ENCODE data around the gene ABHD8. TPM values are rescaled to one million over a fixed set of nuclear protein-coding genes. Genes with fewer than 3 reads are reported as not detected.
A peak's percentile ranks its signal among the peaks of the same experiment; 100 is the strongest.

Gene ABHD8
- total RNA-seq, 4 donors from 2014 or later = 2.1 to 14.1 (median 5.6) TPM

- no peak overlapping the region for H3K4me3 ChIP-seq
- H3K4me1 ChIP-seq = peaks cover 6 to 13% (median 9%) of the 10 kb centered on the region in 4 donors
- no peak for DNase-seq
- H3K9me3 ChIP-seq = no peaks in the 10 kb centered on the region
- no peaks in the 10 kb centered on the region for H3K36me3 ChIP-seq
- no peak overlapping the region for H3K27ac ChIP-seq
- TF ChIP-seq CTCF (IDR thresholded peaks at IDR 0.05) = no peak
- no peak for TF ChIP-seq POLR2A (IDR thresholded peaks at IDR 0.05)
- H3K27me3 ChIP-seq = peaks cover 0 to 8% of the 10 kb centered on the region in 2 donors
Measured at GRCh38 chr19:17286752-17287151, 16.5 kb downstream of the ABHD8 start.

- no peaks in the 10 kb centered on the region for H3K36me3 ChIP-seq
- no peak for DNase-seq
- H3K9me3 ChIP-seq = no peaks in the 10 kb centered on the region
- no peak for TF ChIP-seq CTCF (IDR thresholded peaks at IDR 0.05)
- TF ChIP-seq POLR2A (IDR thresholded peaks at IDR 0.05) = no peak
- H3K27me3 ChIP-seq = peaks cover 0 to 9% of the 10 kb centered on the region in 2 donors
- H3K27ac ChIP-seq = no peak overlapping the region
- H3K4me3 ChIP-seq = no peak overlapping the region
- H3K4me1 ChIP-seq = peaks cover 7 to 18% (median 12%) of the 10 kb centered on the region in 4 donors
Measured at GRCh38 chr19:17286263-17286662, 17.0 kb downstream of the ABHD8 start.

- Histone ChIP-seq H3K4me1 (peaks cover 7 to 19% (median 13%) of the 10 kb centered on the region in 4 donors), H3K36me3 (no peaks in the 10 kb centered on the region), H3K27me3 (peaks cover 0 to 9% of the 10 kb centered on the region in 2 donors), H3K9me3 (no peaks in the 10 kb centered on the region), H3K4me3 (no peak overlapping the region), H3K27ac (no peak overlapping the region)
- TF ChIP-seq POLR2A (IDR thresholded peaks at IDR 0.05) = no peak
- no peak for TF ChIP-seq CTCF (IDR thresholded peaks at IDR 0.05)
- DNase-seq = no peak
Measured at GRCh38 chr19:17285415-17286135, 17.6 kb downstream of the ABHD8 start.

GRCh38 chr19:17283504-17283996, 19.7 kb downstream of the ABHD8 start:
- Histone ChIP-seq H3K4me1 (peaks cover 7 to 19% (median 13%) of the 10 kb centered on the region in 4 donors), H3K4me3 (no peak overlapping the region), H3K27me3 (peaks cover 0 to 9% of the 10 kb centered on the region in 2 donors), H3K9me3 (no peaks in the 10 kb centered on the region), H3K36me3 (peaks cover 0 to 7% (median 0%) of the 10 kb centered on the region in 3 donors), H3K27ac (no peak overlapping the region)
- TF ChIP-seq POLR2A (IDR thresholded peaks at IDR 0.05) = no peak
- no peak for TF ChIP-seq CTCF (IDR thresholded peaks at IDR 0.05)
- DNase-seq = no peak

GRCh38 chr19:17282488-17283125, 20.6 kb downstream of the ABHD8 start:
- H3K4me1 ChIP-seq = peaks cover 7 to 19% (median 13%) of the 10 kb centered on the region in 4 donors
- no peaks in the 10 kb centered on the region for H3K9me3 ChIP-seq
- TF ChIP-seq POLR2A (IDR thresholded peaks at IDR 0.05) (no peak), CTCF (IDR thresholded peaks at IDR 0.05) (peak; percentile 89 to 97 (median 96))
- H3K4me3 ChIP-seq = peak overlapping the region; percentile 43 to 56 (median 52)
- peak; percentile 82 to 94 (median 89) for DNase-seq
- H3K36me3 ChIP-seq = peaks cover 0 to 15% (median 0%) of the 10 kb centered on the region in 3 donors
- H3K27ac ChIP-seq = peak overlapping the region in 1 of 4 donors; percentile 47
- H3K27me3 ChIP-seq = peaks cover 0 to 9% of the 10 kb centered on the region in 2 donors

Data from Peyer's patch (tissue), 4 donors.